KMS-11 (cell line): ENCODE data around the gene ARHGAP42.

Experiments used
- H2AFZ ChIP-seq: fragments of 200-600 bp; sonication (generic); 2 replicates; pipeline ENCODE4 v1.6.1; 2016; ENCODE audit warnings: antibody characterized with exemption, mixed run types, low read depth
- H3K27ac ChIP-seq: fragments of 200-600 bp; sonication (generic); 2 replicates; pipeline ENCODE4 v1.6.1; 2016; ENCODE audit warnings: mild to moderate bottlenecking, mixed run types
- H3K27me3 ChIP-seq: fragments of 200-600 bp; sonication (generic); 2 replicates; pipeline ENCODE4 v1.6.1; 2017; ENCODE audit warnings: mild to moderate bottlenecking, low read depth, mixed run types, moderate library complexity; ENCODE audit not compliant: insufficient read depth
- H3K36me3 ChIP-seq: fragments of 200-600 bp; sonication (generic); 2 replicates; pipeline ENCODE4 v1.6.1; 2017; ENCODE audit warnings: mild to moderate bottlenecking, mixed run types; ENCODE audit not compliant: insufficient read depth
- H3K4me1 ChIP-seq: fragments of 200-600 bp; sonication (generic); 2 replicates; pipeline ENCODE4 v1.6.1; 2016; ENCODE audit warnings: mild to moderate bottlenecking, low read depth, mixed run types; ENCODE audit not compliant: poor library complexity, severe bottlenecking
- H3K4me2 ChIP-seq: fragments of 200-600 bp; sonication (generic); 2 replicates; pipeline ENCODE4 v1.7.0; 2016; ENCODE audit warnings: mild to moderate bottlenecking, mixed run types
- H3K4me3 ChIP-seq: fragments of 200-600 bp; sonication (generic); IDR thresholded peaks from 2 replicates; pipeline ENCODE4 v1.6.1; 2017; ENCODE audit warnings: low read depth, low read length, mixed read lengths; ENCODE audit not compliant: insufficient read depth
- H3K79me2 ChIP-seq: fragments of 200-600 bp; sonication (generic); 2 replicates; pipeline ENCODE4 v1.6.1; 2016; ENCODE audit warnings: low read depth, mixed run types; ENCODE audit not compliant: insufficient read depth
- H3K9ac ChIP-seq: fragments of 200-600 bp; sonication (generic); 2 replicates; pipeline ENCODE4 v1.6.1; 2016; ENCODE audit warnings: mild to moderate bottlenecking, mixed run types
- H4K20me1 ChIP-seq: fragments of 200-600 bp; sonication (generic); 2 replicates; pipeline ENCODE4 v1.6.1; 2016; ENCODE audit warnings: mild to moderate bottlenecking, mixed run types; ENCODE audit not compliant: insufficient read depth
- TF ChIP-seq, protein P1 (sequence below): fragments of 200-600 bp; sonication (generic); conservative IDR thresholded peaks from 2 replicates; pipeline ENCODE4 v1.6.1; 2017; ENCODE audit warnings: low read depth, mild to moderate bottlenecking, antibody characterized with exemption, low read length, moderate library complexity, mixed read lengths

Gene ARHGAP42, protein sequence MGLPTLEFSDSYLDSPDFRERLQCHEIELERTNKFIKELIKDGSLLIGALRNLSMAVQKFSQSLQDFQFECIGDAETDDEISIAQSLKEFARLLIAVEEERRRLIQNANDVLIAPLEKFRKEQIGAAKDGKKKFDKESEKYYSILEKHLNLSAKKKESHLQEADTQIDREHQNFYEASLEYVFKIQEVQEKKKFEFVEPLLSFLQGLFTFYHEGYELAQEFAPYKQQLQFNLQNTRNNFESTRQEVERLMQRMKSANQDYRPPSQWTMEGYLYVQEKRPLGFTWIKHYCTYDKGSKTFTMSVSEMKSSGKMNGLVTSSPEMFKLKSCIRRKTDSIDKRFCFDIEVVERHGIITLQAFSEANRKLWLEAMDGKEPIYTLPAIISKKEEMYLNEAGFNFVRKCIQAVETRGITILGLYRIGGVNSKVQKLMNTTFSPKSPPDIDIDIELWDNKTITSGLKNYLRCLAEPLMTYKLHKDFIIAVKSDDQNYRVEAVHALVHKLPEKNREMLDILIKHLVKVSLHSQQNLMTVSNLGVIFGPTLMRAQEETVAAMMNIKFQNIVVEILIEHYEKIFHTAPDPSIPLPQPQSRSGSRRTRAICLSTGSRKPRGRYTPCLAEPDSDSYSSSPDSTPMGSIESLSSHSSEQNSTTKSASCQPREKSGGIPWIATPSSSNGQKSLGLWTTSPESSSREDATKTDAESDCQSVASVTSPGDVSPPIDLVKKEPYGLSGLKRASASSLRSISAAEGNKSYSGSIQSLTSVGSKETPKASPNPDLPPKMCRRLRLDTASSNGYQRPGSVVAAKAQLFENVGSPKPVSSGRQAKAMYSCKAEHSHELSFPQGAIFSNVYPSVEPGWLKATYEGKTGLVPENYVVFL

GRCh38 chr11:100687054-100687629, at the start of gene ARHGAP42:
ARHGAP42 (plus strand) TSS chr11:100687288; CDS start chr11:100687679, 391 bp downstream.
- Histone ChIP-seq H3K4me1 (peaks cover 42% of the 10 kb centered on the region), H4K20me1 (no peaks in the 10 kb centered on the region), H3K4me2 (peak within 1 kb of the TSS; percentile 82), H3K79me2 (no peaks in the 10 kb centered on the region), H3K36me3 (no peaks in the 10 kb centered on the region), H3K4me3 (no peak within 1 kb of the TSS), H3K27ac (peak within 1 kb of the TSS; percentile 66), H3K9ac (peak within 1 kb of the TSS; percentile 78), H2AFZ (peak within 1 kb of the TSS; percentile 85), H3K27me3 (no peaks in the 10 kb centered on the region)
- TF ChIP-seq, protein P1, sequence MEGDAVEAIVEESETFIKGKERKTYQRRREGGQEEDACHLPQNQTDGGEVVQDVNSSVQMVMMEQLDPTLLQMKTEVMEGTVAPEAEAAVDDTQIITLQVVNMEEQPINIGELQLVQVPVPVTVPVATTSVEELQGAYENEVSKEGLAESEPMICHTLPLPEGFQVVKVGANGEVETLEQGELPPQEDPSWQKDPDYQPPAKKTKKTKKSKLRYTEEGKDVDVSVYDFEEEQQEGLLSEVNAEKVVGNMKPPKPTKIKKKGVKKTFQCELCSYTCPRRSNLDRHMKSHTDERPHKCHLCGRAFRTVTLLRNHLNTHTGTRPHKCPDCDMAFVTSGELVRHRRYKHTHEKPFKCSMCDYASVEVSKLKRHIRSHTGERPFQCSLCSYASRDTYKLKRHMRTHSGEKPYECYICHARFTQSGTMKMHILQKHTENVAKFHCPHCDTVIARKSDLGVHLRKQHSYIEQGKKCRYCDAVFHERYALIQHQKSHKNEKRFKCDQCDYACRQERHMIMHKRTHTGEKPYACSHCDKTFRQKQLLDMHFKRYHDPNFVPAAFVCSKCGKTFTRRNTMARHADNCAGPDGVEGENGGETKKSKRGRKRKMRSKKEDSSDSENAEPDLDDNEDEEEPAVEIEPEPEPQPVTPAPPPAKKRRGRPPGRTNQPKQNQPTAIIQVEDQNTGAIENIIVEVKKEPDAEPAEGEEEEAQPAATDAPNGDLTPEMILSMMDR = no peak

- Histone ChIP-seq H3K27ac (no peak overlapping the region), H3K9ac (no peak overlapping the region), H4K20me1 (no peaks in the 10 kb centered on the region), H2AFZ (no peak overlapping the region), H3K4me1 (no peaks in the 10 kb centered on the region), H3K4me3 (no peak overlapping the region), H3K27me3 (no peaks in the 10 kb centered on the region), H3K79me2 (no peaks in the 10 kb centered on the region), H3K4me2 (no peak overlapping the region), H3K36me3 (no peaks in the 10 kb centered on the region)
- TF ChIP-seq, protein P1 = no peak
Observed at GRCh38 chr11:100637706-100638105, 49.4 kb upstream of the ARHGAP42 start.

DNA sequence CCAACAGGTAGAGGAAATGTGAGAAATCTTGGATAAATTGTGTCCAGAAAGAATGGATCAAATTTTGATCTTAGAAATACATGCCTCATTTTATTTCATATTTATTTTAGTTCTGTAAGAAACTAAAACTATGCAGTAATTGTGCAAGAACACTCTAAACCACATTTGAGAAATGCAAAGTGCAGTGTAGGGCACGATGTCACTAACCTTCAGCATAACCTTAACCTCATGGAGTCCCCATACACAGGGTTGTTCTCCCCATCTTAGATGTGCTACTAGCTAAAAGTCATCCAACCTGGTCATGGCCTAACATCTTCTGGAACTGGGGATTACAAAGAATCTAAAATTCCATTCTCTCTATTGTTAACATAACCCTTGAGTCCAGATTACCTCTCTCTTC, 48.4 kb upstream of the ARHGAP42 start:
- H3K36me3 ChIP-seq = no peaks in the 10 kb centered on the region
- no peaks in the 10 kb centered on the region for H3K27me3 ChIP-seq
- H3K79me2 ChIP-seq = no peaks in the 10 kb centered on the region
- H3K4me2 ChIP-seq = no peak overlapping the region
- H3K4me3 ChIP-seq = no peak overlapping the region
- H3K4me1 ChIP-seq = no peaks in the 10 kb centered on the region
- TF ChIP-seq, protein P1 = no peak
- H4K20me1 ChIP-seq = no peaks in the 10 kb centered on the region
- H2AFZ ChIP-seq = no peak overlapping the region
- H3K27ac ChIP-seq = no peak overlapping the region
- H3K9ac ChIP-seq = no peak overlapping the region

DNA sequence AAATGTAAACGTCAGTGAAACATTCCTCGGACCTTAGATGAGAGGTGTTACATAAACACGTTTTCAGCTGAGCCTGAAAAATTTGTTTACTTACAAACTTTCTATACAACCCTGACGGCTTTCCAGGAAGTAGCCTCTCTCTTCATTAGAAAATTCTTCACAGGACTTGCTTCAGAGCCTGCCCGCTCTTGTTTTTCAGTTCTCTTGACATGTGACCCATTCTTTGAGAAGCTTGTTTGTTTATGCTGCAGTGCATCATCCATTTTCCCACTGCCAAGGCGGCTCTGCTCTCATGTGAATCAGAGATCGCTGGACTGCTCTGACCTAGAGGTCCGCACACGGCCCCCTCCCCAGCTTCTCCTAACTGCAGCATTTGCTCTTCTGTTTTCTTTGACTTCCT, 47.9 kb upstream of the ARHGAP42 start:
- no peaks in the 10 kb centered on the region for H3K79me2 ChIP-seq
- no peak overlapping the region for H3K4me3 ChIP-seq
- no peaks in the 10 kb centered on the region for H3K36me3 ChIP-seq
- no peaks in the 10 kb centered on the region for H3K4me1 ChIP-seq
- H3K4me2 ChIP-seq = no peak overlapping the region
- no peak overlapping the region for H3K9ac ChIP-seq
- no peak overlapping the region for H3K27ac ChIP-seq
- TF ChIP-seq, protein P1 = no peak
- H3K27me3 ChIP-seq = no peaks in the 10 kb centered on the region
- H4K20me1 ChIP-seq = no peaks in the 10 kb centered on the region
- no peak overlapping the region for H2AFZ ChIP-seq
